K562 (cell line): ENCODE results near the gene TTC31. TPM values are rescaled to one million over a fixed set of nuclear protein-coding genes. Genes with fewer than 3 reads are reported as not detected.

Experiments
- GMEB1 ChIP-seq: fragments of 250-450 bp; sonication (Bioruptor Pico); IDR thresholded peaks from 2 replicates; pipeline ENCODE4 v1.4.0; 2020; ENCODE audit warnings: mild to moderate bottlenecking
- MGA ChIP-seq: fragments of 450-650 bp; IDR thresholded peaks from 2 replicates; pipeline ENCODE4 v1.6.1; 2016; ENCODE audit warnings: mild to moderate bottlenecking, moderate library complexity
- NFRKB ChIP-seq: fragments of 450-650 bp; IDR thresholded peaks from 2 replicates; pipeline ENCODE4 v1.6.1; 2016; ENCODE audit warnings: low read depth
- polyA plus RNA-seq, 8 experiments: library from polyadenylated mRNA; depleted of rRNA in 4 of 8; stranded (reverse) in 5 of 8; unstranded in 3 of 8; fragments of >200 nt; fragmentation: Nextera tagmentation in 2 of 8; fragmentation: Illumina TruSeq in 1 of 8; extraction: Ambion mirVana in 2 of 8; extraction: Trizol in 1 of 8; gene quantifications; 2 replicates each; pipeline versions ENCODE4 v1.2.1 to v1.2.3, GENCODE V29; 2011 to 2014; ENCODE audit warnings: inconsistent platforms in 1 of 8, missing spikeins in 1 of 8
- total RNA-seq, 7 experiments: library from RNA; depleted of rRNA in 6 of 7; stranded (reverse); fragments of >200 nt in 6 of 7; fragmentation: Illumina TruSeq in 2 of 7; extraction: Trizol in 2 of 7; gene quantifications; 2 replicates each; pipeline versions ENCODE4 v1.2.1 to v1.2.3, GENCODE V29; 2011 to 2021; ENCODE audit warnings: low replicate concordance in 1 of 7

Gene TTC31
- total and polyA plus RNA-seq, 9 of the 15 experiments (the other 6 are each of a cell fraction or from before 2014, with no cell fraction given), result 4.7 to 30.5 (median 15.9) TPM

- no peak; the same call in 1 of the 2 replicates for TF ChIP-seq MGA
- peak; percentile 60; the same call in 1 of the 2 replicates for TF ChIP-seq NFRKB
- peak; percentile 80 for TF ChIP-seq GMEB1 (CRISPR knock-in tag)
These were observed 28.0 kb upstream of the TTC31 start, which contains the start of gene INO80B (continued) for GRCh38 chr2:74454654-74455511.
